DMS79 (cell line): ENCODE measurements around the gene CDKN2A.

Experiments used
- DNase-seq: peaks from one replicate; lab custom pipeline; 2025; lab: John Stamatoyannopoulos, UW

Gene CDKN2A

GRCh38 chr9:21941337-21941995 lies 52.7 kb downstream of the CDKN2A start:
- no peak for DNase-seq

- DNase-seq, result no peak
Observed at GRCh38 chr9:21936161-21936560, 58.0 kb downstream of the CDKN2A start.

- no peak for DNase-seq
Observed at GRCh38 chr9:21935631-21936030, 58.6 kb downstream of the CDKN2A start.

- DNase-seq, result no peak
Observed at GRCh38 chr9:21933865-21934264, 60.3 kb downstream of the CDKN2A start.

- peak; percentile 5 for DNase-seq
Observed at GRCh38 chr9:21933281-21933680, 60.9 kb downstream of the CDKN2A start.

GRCh38 chr9:21931428-21931827 lies 62.8 kb downstream of the CDKN2A start:
- no peak for DNase-seq

GRCh38 chr9:21927752-21928151 lies 66.4 kb downstream of the CDKN2A start:
- no peak for DNase-seq

GRCh38 chr9:21923694-21924093 lies 70.5 kb downstream of the CDKN2A start:
- peak; percentile 47 for DNase-seq

GRCh38 chr9:21919377-21920362 lies 74.5 kb downstream of the CDKN2A start:
- DNase-seq, result no peak
